Ovary (tissue), 9 donors: ENCODE results near the gene ZNF664. TPM values are rescaled to one million over a fixed set of nuclear protein-coding genes. Genes with fewer than 3 reads are reported as not detected.

Source experiments
- DNase-seq, 5 donors: peaks; one replicate each; pipeline ENCODE4 v3.0.0-alpha.2; 2019 to 2020
- H3K27ac ChIP-seq, 2 donors: fragments of 200-600 bp; one replicate each; pipeline versions ENCODE4 v1.5.1 to v1.8.0; 2019 to 2022
- H3K27me3 ChIP-seq: fragments of 200-600 bp; one replicate; pipeline ENCODE4 v1.8.0; 2022
- H3K36me3 ChIP-seq: fragments of 200-600 bp; sonication (generic); one replicate; pipeline ENCODE4 v1.5.1; 2019
- H3K4me1 ChIP-seq: one replicate; pipeline ENCODE4 v1.8.1; 2013; ENCODE audit warnings: mild to moderate bottlenecking, moderate library complexity; ENCODE audit not compliant: insufficient read depth
- H3K4me3 ChIP-seq: fragments of 200-600 bp; sonication (generic); one replicate; pipeline ENCODE4 v1.5.1; 2017
- H3K9me3 ChIP-seq, 2 donors: fragments of 200-600 bp in 1 of 2; sonication (generic) in 1 of 2; one replicate each; pipeline versions ENCODE4 v1.5.1 to v1.8.1; 2013 to 2019; ENCODE audit warnings: mild to moderate bottlenecking in 1 of 2, moderate library complexity in 1 of 2
- CTCF ChIP-seq, 3 donors: fragments of 450-650 bp in 2 of 3; fragments of 200-600 bp in 1 of 3; IDR thresholded peaks; one replicate each; pipeline versions ENCODE4 v1.5.1 to v1.8.0; 2016 to 2022; ENCODE audit warnings: antibody characterized with exemption in 3 of 3, mild to moderate bottlenecking in 1 of 3
- EP300 ChIP-seq: sonication (generic); formaldehyde crosslinking; IDR thresholded peaks from one replicate; pipeline ENCODE4 v1.6.1; 2017; ENCODE audit warnings: antibody characterized with exemption
- POLR2A ChIP-seq: fragments of 450-650 bp; IDR thresholded peaks from one replicate; pipeline ENCODE4 v1.6.1; 2017; ENCODE audit warnings: antibody characterized with exemption, mild to moderate bottlenecking, moderate library complexity
- WGBS, 3 donors: extraction: QIAGEN DNeasy Blood & Tissue Kit in 1 of 3; methylation state at CpG; one replicate each; pipeline versions ENCODE4 v1.1.5 to v1.1.7; 2013 to 2017; 5-methylcytosine and 5-hydroxymethylcytosine counted together
- intact Hi-C, 4 donors: fragments of 100-400 bp; cut with DNase I; formaldehyde crosslinking; loops; one replicate each; pipeline versions ENCODE4 v1.11.0 to v1.15.1; 2022 to 2023
- polyA plus RNA-seq, 2 donors: library from polyadenylated mRNA; stranded (reverse); fragments of 200-250 nt in 1 of 2; fragments of 350-450 nt in 1 of 2; fragmentation: Illumina TruSeq in 1 of 2; extraction: RNeasy Lipid Tissue Mini Kit (QIAGEN cat#74804) in 1 of 2; gene quantifications; one replicate each; pipeline ENCODE4 v1.2.3, GENCODE V29; 2013 to 2014
- total RNA-seq, 7 donors: library from RNA; depleted of rRNA in 2 of 7; stranded (reverse); fragments of >200 nt in 2 of 7; fragmentation: NEBNext Ultra II Directional in 3 of 7; extraction: Animal tissue kit (Norgen Biotek cat#: 25700) in 3 of 7; gene quantifications; one replicate each; pipeline versions ENCODE4 v1.1.0 to v1.2.4, GENCODE V29; 2016 to 2023
- donor health status: DM: no; HTN: no; CAD: no; lungs with moderate emphysema.
- donor health status: DM: no; HTN: no; CAD: no.
- donor health status: Bipolar disorder and iron deficiency.
- donor health status: DM: yes; HTN: yes; CAD: no.
- donor health status: DM: no; HTN: no; CAD: no.
- donor health status: DM: yes; HTN: yes; CAD: no.

Gene ZNF664
- total and polyA plus RNA-seq, 9 donors: 33.5 to 74.7 (median 58.6) TPM

GRCh38 chr12:123940627-123940966 lies 32.4 kb upstream of the ZNF664 start:
- intact Hi-C loops: no loop called here
- no peak for DNase-seq

GRCh38 chr12:123941000-123941399 lies 32.0 kb upstream of the ZNF664 start:
- Histone ChIP-seq H3K4me3 (no peak overlapping the region), H3K9me3 (no peaks in the 10 kb centered on the region), H3K27me3 (no peaks in the 10 kb centered on the region), H3K27ac (no peak overlapping the region), H3K36me3 (no peaks in the 10 kb centered on the region), H3K4me1 (no peaks in the 10 kb centered on the region)
- no peak for TF ChIP-seq POLR2A
- TF ChIP-seq EP300: no peak
- 88 to 96% (median 94%) methylated on average over 9 of the region's 9 CpGs for WGBS, 3 donors
- intact Hi-C loops: no loop called here
- DNase-seq: no peak

More at GRCh38 chr12:123940627-123940966, 32.4 kb upstream of the ZNF664 start:
- no peaks in the 10 kb centered on the region for H3K4me1 ChIP-seq
- no peak overlapping the region for H3K4me3 ChIP-seq
- no peaks in the 10 kb centered on the region for H3K9me3 ChIP-seq
- TF ChIP-seq POLR2A (no peak), CTCF (IDR thresholded peaks at IDR 0.05) (no peak), EP300 (no peak)
- 93 to 96% (median 95%) methylated on average over 9 of the region's 9 CpGs for WGBS, 3 donors
- H3K27me3 ChIP-seq: no peaks in the 10 kb centered on the region
- H3K27ac ChIP-seq: no peak overlapping the region
- H3K36me3 ChIP-seq: no peaks in the 10 kb centered on the region

GRCh38 chr12:123941624-123942237 lies 31.3 kb upstream of the ZNF664 start:
- TF ChIP-seq EP300 (no peak), POLR2A (no peak), CTCF (IDR thresholded peaks at IDR 0.05) (no peak)
- Histone ChIP-seq H3K9me3 (no peaks in the 10 kb centered on the region), H3K36me3 (no peaks in the 10 kb centered on the region), H3K4me3 (no peak overlapping the region), H3K27me3 (no peaks in the 10 kb centered on the region), H3K27ac (no peak overlapping the region), H3K4me1 (no peaks in the 10 kb centered on the region)
- intact Hi-C loops: no loop called here
- no peak for DNase-seq
- WGBS, 3 donors: 94 to 96% (median 95%) methylated on average over 13 of the region's 13 CpGs

- DNase-seq: no peak
- WGBS, 3 donors: 83 to 89% (median 83%) methylated on average over 10 of the region's 10 CpGs
- intact Hi-C loops: no loop called here
- Histone ChIP-seq H3K4me3 (no peak overlapping the region), H3K4me1 (no peaks in the 10 kb centered on the region), H3K9me3 (no peaks in the 10 kb centered on the region), H3K27ac (no peak overlapping the region), H3K36me3 (no peaks in the 10 kb centered on the region), H3K27me3 (no peaks in the 10 kb centered on the region)
- TF ChIP-seq CTCF (IDR thresholded peaks at IDR 0.05) (no peak), POLR2A (no peak), EP300 (no peak)
Observed at GRCh38 chr12:123942238-123942653, 30.8 kb upstream of the ZNF664 start.

GRCh38 chr12:123942911-123943648 lies 29.9 kb upstream of the ZNF664 start:
- 90 to 91% (median 91%) methylated on average over 13 to 16 of the region's 16 CpGs for WGBS, 3 donors
- Histone ChIP-seq H3K9me3 (no peaks in the 10 kb centered on the region), H3K4me1 (no peaks in the 10 kb centered on the region), H3K27ac (no peak overlapping the region), H3K36me3 (no peaks in the 10 kb centered on the region), H3K27me3 (no peaks in the 10 kb centered on the region), H3K4me3 (no peak overlapping the region)
- TF ChIP-seq EP300: no peak
- TF ChIP-seq CTCF (IDR thresholded peaks at IDR 0.05): no peak
- no peak for TF ChIP-seq POLR2A
- intact Hi-C loops: no loop called here
- DNase-seq: no peak
